ENCODE results near the gene HOXA13. TPM values are rescaled to one million over a fixed set of nuclear protein-coding genes. Genes with fewer than 3 reads are reported as not detected.

Gene HOXA13
- polyA plus RNA-seq, 1 donor (not counting 4 experiments of a cell fraction or from before 2014, with no cell fraction given): not detected

DNA sequence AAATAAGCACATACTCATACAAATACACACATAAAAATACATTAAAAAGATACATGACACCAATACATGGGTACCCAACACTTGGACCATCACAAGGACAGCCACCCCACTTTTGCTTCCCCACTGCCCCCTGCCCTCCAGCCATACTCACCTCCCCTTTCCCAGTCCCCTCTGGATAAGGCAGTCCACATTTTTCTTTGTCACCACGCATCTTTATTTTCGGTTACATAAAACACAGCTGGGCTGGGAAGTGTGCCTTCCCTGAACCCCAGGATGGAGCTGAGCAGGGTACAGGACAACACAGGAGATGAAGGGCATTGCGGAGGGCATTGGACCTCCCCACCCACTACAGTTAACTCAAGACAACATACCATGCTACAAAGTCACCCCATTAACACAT lies 46.4 kb downstream of the HOXA13 start:
- Histone ChIP-seq H3K79me2 (ENCODE audit: control insufficient read depth, insufficient read depth, low read length) (peaks cover 62% of the 10 kb centered on the region), H3K4me3 (ENCODE audit: control insufficient read depth in 2 of 3, extremely low read depth in 1 of 3, insufficient read depth in 2 of 3, low read depth in 1 of 3, low read length in 3 of 3) (peak overlapping the region in 2 of 3 experiments; percentile 21 to 74), H2AFZ (ENCODE audit: control insufficient read depth, low read length) (no peak overlapping the region), H3K9ac (ENCODE audit: control insufficient read depth, extremely low read depth, insufficient read depth, low read length) (peak overlapping the region; percentile 93), H4K20me1 (ENCODE audit: control insufficient read depth, extremely low read depth, insufficient read depth, low read length) (no peaks in the 10 kb centered on the region), H3K9me3 (ENCODE audit: control insufficient read depth, low read depth, low read length) (no peaks in the 10 kb centered on the region), H3K36me3 (ENCODE audit: control insufficient read depth in 2 of 2, extremely low read depth in 1 of 2, insufficient read depth in 2 of 2, low read length in 2 of 2) (no peaks in the 10 kb centered on the region), H3K4me1 (ENCODE audit: control insufficient read depth, extremely low read depth, insufficient read depth, low read length) (peaks cover 69% of the 10 kb centered on the region), H3K27ac (ENCODE audit: control insufficient read depth, insufficient read depth, low read length) (peak overlapping the region; percentile 87), H3K4me2 (ENCODE audit: control insufficient read depth, extremely low read depth, insufficient read depth, low read depth, low read length) (peak overlapping the region; percentile 98), H3K9me1 (ENCODE audit: control insufficient read depth, extremely low read depth, insufficient read depth, low read length) (no peaks in the 10 kb centered on the region), H3K27me3 (ENCODE audit: control insufficient read depth, extremely low read depth, insufficient read depth, low read length) (no peaks in the 10 kb centered on the region)
- dilution Hi-C loops (cut with MboI; ENCODE audit: extremely low pct_ligation_motif_present, low sequenced_read_pairs): no loop called here
- no peak for TF ChIP-seq EZH2 (IDR thresholded peaks at IDR 0.05; ENCODE audit: low read length)
- TF ChIP-seq, protein P1, sequence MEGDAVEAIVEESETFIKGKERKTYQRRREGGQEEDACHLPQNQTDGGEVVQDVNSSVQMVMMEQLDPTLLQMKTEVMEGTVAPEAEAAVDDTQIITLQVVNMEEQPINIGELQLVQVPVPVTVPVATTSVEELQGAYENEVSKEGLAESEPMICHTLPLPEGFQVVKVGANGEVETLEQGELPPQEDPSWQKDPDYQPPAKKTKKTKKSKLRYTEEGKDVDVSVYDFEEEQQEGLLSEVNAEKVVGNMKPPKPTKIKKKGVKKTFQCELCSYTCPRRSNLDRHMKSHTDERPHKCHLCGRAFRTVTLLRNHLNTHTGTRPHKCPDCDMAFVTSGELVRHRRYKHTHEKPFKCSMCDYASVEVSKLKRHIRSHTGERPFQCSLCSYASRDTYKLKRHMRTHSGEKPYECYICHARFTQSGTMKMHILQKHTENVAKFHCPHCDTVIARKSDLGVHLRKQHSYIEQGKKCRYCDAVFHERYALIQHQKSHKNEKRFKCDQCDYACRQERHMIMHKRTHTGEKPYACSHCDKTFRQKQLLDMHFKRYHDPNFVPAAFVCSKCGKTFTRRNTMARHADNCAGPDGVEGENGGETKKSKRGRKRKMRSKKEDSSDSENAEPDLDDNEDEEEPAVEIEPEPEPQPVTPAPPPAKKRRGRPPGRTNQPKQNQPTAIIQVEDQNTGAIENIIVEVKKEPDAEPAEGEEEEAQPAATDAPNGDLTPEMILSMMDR (optimal IDR thresholded peaks at IDR 0.05 in 1 of 3, IDR thresholded peaks at IDR 0.05 in 1 of 3, conservative IDR thresholded peaks at IDR 0.05 in 1 of 3; ENCODE audit: extremely low read depth in 1 of 3, insufficient read depth in 2 of 3, low read length in 3 of 3): no peak
- FAIRE-seq: no peak
- DNase-seq (ENCODE audit: low read depth, low spot score): no peak

DNA sequence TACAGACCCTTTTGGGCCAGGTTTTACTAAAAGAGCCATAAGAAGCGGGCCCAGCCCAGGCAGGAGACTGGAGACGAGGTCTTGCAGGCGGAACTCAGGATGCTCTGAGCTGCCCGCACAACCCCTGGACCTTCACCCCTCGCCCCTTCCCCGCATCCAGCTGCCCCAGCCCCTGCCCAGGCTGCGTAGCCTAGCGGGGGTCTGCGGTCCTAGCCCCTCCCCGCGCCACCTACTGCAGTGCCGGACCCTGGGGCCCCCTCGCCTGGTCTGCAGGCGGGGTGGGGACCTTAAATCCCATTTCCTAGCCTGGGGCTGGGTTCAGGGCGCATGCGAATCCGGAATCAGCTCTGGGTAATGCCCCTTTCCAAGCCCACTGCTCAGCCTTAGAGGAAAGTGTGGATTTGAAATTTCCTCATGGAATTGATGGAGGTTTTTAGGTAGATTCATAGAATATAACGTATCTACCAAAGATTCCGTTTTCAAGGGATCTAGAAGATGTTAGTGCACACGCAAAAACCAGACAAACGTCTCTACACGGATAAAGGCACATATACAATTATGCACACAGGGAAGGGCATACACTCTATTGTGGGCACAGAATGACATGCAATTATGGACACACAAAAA lies 47.0 kb downstream of the HOXA13 start:
- peaks cover 67% of the 10 kb centered on the region for H3K79me2 ChIP-seq (ENCODE audit: control insufficient read depth, insufficient read depth, low read length)
- H3K4me3 ChIP-seq (ENCODE audit: control insufficient read depth in 2 of 3, extremely low read depth in 1 of 3, insufficient read depth in 2 of 3, low read depth in 1 of 3, low read length in 3 of 3): peak overlapping the region; percentile 60 to 83 (median 74)

More for the DNA sequence above, 47.0 kb downstream of the HOXA13 start:
- Histone ChIP-seq H3K27ac (ENCODE audit: control insufficient read depth, insufficient read depth, low read length) (peak overlapping the region; percentile 87), H3K36me3 (ENCODE audit: control insufficient read depth in 2 of 2, extremely low read depth in 1 of 2, insufficient read depth in 2 of 2, low read length in 2 of 2) (no peaks in the 10 kb centered on the region), H4K20me1 (ENCODE audit: control insufficient read depth, extremely low read depth, insufficient read depth, low read length) (no peaks in the 10 kb centered on the region), H3K4me1 (ENCODE audit: control insufficient read depth, extremely low read depth, insufficient read depth, low read length) (peaks cover 69% of the 10 kb centered on the region), H3K9me3 (ENCODE audit: control insufficient read depth, low read depth, low read length) (no peaks in the 10 kb centered on the region), H3K9ac (ENCODE audit: control insufficient read depth, extremely low read depth, insufficient read depth, low read length) (peak overlapping the region; percentile 93), H3K4me2 (ENCODE audit: control insufficient read depth, extremely low read depth, insufficient read depth, low read depth, low read length) (peak overlapping the region; percentile 98), H3K9me1 (ENCODE audit: control insufficient read depth, extremely low read depth, insufficient read depth, low read length) (no peaks in the 10 kb centered on the region), H2AFZ (ENCODE audit: control insufficient read depth, low read length) (peak overlapping the region; percentile 82), H3K27me3 (ENCODE audit: control insufficient read depth, extremely low read depth, insufficient read depth, low read length) (no peaks in the 10 kb centered on the region)
- dilution Hi-C loops (cut with MboI; ENCODE audit: extremely low pct_ligation_motif_present, low sequenced_read_pairs): no loop called here
- TF ChIP-seq, protein P1 (optimal IDR thresholded peaks at IDR 0.05 in 1 of 3, IDR thresholded peaks at IDR 0.05 in 1 of 3, conservative IDR thresholded peaks at IDR 0.05 in 1 of 3; ENCODE audit: extremely low read depth in 1 of 3, insufficient read depth in 2 of 3, low read length in 3 of 3): no peak
- TF ChIP-seq EZH2 (IDR thresholded peaks at IDR 0.05; ENCODE audit: low read length): no peak
- FAIRE-seq (no peak), DNase-seq (ENCODE audit: low read depth, low spot score) (no peak)

Data from keratinocyte (primary cell).